Breast epithelium (tissue), 3 donors: Measurements from ENCODE around the gene AP3S2.

Experiments
- POLR2A ChIP-seq: fragments of 450-650 bp; IDR thresholded peaks from one replicate; pipeline ENCODE4 v1.6.1; 2016; ENCODE audit warnings: antibody characterized with exemption, mild to moderate bottlenecking, moderate library complexity
- POLR2AphosphoS5 ChIP-seq, 3 donors: sonication (generic); formaldehyde crosslinking; IDR thresholded peaks; one replicate each; pipeline ENCODE4 v1.6.1; 2017; ENCODE audit warnings: antibody characterized with exemption in 3 of 3
- TF ChIP-seq, protein P1 (sequence below), 3 donors: fragments of 450-650 bp; IDR thresholded peaks; one replicate each; pipeline ENCODE4 v1.5.1; 2016 to 2017; ENCODE audit warnings: antibody characterized with exemption in 3 of 3, mild to moderate bottlenecking in 3 of 3, moderate library complexity in 3 of 3

GRCh38 chr15:89903015-89903857 is 9.4 kb upstream of the AP3S2 start:
- TF ChIP-seq, protein P1, sequence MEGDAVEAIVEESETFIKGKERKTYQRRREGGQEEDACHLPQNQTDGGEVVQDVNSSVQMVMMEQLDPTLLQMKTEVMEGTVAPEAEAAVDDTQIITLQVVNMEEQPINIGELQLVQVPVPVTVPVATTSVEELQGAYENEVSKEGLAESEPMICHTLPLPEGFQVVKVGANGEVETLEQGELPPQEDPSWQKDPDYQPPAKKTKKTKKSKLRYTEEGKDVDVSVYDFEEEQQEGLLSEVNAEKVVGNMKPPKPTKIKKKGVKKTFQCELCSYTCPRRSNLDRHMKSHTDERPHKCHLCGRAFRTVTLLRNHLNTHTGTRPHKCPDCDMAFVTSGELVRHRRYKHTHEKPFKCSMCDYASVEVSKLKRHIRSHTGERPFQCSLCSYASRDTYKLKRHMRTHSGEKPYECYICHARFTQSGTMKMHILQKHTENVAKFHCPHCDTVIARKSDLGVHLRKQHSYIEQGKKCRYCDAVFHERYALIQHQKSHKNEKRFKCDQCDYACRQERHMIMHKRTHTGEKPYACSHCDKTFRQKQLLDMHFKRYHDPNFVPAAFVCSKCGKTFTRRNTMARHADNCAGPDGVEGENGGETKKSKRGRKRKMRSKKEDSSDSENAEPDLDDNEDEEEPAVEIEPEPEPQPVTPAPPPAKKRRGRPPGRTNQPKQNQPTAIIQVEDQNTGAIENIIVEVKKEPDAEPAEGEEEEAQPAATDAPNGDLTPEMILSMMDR (IDR thresholded peaks at IDR 0.05) = no peak
- TF ChIP-seq POLR2A (no peak), POLR2AphosphoS5 (IDR thresholded peaks at IDR 0.05) (no peak)
